Measurements from ENCODE around the gene COX4I1. TPM values are rescaled to one million over a fixed set of nuclear protein-coding genes. Genes with fewer than 3 reads are reported as not detected.
"Not testable (repeated sequence)": the region's sequence is repeated elsewhere in the genome, so short reads cannot be mapped to it uniquely, and the experiment has no call there.

COX4I1 gene
- total RNA-seq, 1 donor from 2014 or later: 329 TPM

GRCh38 chr16:85824161-85825135 lies 25.0 kb downstream of the COX4I1 start:
- no peak for DNase-seq

DNA sequence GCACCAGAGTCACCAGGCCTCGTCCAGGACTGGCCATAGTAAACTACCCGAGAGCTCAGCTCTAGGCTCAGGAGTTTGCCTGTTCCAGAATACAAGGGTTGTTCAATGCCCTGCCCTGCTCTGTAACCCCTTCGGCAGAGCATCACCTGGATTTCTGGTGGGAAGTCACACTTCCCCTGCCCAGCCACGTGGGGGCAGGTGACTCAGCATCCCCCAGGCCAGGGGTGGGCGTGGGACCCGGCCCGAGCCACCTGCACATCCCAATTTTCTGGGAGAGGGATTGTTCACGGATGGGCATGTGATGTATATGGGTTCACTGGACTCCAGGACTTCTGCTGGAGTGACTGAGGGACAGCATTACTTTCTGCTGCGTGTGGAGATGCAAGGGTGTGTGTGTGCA lies 25.8 kb downstream of the COX4I1 start:
- no peak for DNase-seq

- DNase-seq: no peak
Measured at GRCh38 chr16:85826686-85827247, 27.3 kb downstream of the COX4I1 start.

- no peak for DNase-seq
Measured at GRCh38 chr16:85828166-85828565, 28.7 kb downstream of the COX4I1 start.

DNA sequence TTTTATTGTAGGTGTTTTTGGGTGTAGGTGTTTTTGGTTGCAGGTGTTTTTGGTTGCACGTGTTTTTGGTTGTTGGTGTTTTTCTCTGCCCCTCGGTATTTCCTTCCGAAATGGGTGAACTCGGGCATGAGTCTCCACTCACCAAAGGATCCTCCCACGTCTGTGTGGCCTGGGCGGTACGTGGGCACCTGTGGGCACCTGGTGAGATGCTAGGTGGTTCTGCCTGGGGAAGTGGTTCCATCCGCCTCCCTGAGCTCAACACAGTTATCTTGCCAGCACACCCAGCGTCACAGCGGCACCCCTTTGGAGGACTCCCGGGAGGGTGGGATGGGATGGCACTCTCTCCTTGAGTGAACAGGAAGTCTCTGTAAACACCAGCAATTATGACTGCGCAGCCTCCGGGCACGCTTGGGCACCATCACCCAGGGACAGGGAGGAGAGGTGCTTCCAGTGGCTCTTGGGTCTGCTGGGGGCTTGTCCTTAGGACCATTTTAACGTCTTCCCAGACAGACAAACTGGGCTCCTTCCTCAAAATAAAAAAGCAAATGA lies 29.8 kb downstream of the COX4I1 start:
- no peak for DNase-seq

GRCh38 chr16:85829751-85830445 lies 30.4 kb downstream of the COX4I1 start:
- DNase-seq: no peak

GRCh38 chr16:85830821-85831220 lies 31.3 kb downstream of the COX4I1 start:
- no peak for DNase-seq

DNA sequence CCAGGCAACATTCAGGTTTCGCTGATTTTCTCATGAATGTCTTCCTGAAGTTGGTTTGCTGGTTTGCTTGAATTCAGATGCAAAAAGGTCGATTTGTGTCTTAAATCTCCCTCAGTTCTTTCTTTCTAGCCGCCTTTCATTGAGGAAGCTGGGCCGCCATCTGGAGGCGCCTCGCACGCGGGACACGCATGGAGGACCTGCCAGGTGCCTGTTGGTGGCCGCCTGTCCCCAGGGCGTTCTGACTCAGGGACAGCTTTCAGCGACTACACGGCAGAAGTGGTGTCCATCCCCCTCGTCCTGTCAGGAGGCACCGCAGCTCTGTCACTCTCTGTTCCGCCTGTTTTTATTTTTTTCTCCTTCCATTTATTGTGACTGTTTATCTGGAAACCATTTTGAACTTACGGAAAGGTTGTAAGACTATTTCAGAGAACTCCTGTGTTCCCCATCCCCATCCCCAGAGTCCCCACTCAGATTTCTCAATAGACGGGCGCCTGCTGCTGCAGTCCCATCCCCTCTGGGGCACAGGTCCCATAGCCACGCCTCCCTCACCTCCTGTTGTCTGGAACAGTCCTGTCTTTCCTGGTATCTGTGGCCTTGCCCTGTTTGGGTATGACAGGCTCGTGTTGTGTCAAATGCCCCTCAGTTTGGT lies 33.2 kb downstream of the COX4I1 start:
- DNase-seq: no peak

- DNase-seq: peak; percentile 42
Measured at GRCh38 chr16:85833219-85833920, 33.9 kb downstream of the COX4I1 start.

DNA sequence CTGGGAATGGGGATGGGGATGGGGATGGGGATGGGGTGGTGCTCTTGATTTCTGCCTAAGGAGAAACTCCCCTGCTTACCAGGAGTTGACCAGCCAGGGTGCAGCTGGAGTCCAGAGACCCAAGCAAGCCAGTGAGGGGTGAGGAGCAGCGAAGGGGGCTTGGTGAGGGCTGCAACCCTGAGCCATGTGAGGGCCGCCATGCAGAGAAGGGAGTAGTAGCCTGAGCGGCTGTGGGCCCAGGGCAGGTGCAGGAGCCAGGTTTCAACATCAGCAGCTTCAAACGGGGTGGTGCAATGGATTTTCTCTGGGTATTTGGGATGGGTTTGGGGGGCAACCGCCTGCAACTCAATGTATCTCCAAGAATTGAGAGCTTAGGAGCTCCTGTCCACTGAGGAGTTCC lies 35.2 kb downstream of the COX4I1 start:
- DNase-seq: no peak

- DNase-seq: no peak
Measured at GRCh38 chr16:85835227-85835751, 35.8 kb downstream of the COX4I1 start.

DNA sequence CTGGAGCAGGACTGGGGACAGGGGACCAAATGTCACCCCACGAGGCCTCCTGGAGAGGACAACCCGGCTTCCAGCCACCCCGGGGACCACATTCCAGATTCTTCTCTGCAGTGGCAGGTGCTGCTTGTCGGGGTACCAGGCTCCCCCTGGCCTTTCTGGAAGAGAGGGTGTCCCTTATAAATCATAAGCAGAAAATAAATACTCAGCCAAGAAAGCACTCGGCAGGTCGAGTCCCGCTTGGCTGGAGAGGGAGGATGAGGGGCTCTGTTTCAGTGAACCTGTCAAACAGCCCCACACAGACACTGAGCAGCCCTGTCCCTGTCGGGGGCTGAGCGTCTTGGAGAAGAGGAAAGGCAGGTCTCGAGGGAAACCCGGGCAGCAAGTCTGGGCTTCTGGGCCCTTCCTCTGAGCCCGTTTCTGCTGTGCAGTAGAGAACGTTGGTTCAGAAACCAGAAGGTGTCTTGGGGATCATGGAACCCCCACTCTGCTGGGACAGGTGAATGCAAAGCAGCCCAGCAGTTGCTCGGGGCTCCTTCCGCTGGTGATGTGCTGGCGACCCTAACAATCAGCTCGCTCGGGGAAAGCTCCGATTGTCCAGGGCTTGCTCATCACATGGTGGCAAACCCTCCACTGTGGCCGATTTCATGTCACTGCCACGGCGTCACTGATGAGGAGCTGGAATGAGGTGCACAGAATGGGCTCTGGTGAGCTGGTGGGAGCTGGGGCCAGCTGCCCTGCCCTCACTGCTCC lies 36.6 kb downstream of the COX4I1 start:
- no peak for DNase-seq

DNA sequence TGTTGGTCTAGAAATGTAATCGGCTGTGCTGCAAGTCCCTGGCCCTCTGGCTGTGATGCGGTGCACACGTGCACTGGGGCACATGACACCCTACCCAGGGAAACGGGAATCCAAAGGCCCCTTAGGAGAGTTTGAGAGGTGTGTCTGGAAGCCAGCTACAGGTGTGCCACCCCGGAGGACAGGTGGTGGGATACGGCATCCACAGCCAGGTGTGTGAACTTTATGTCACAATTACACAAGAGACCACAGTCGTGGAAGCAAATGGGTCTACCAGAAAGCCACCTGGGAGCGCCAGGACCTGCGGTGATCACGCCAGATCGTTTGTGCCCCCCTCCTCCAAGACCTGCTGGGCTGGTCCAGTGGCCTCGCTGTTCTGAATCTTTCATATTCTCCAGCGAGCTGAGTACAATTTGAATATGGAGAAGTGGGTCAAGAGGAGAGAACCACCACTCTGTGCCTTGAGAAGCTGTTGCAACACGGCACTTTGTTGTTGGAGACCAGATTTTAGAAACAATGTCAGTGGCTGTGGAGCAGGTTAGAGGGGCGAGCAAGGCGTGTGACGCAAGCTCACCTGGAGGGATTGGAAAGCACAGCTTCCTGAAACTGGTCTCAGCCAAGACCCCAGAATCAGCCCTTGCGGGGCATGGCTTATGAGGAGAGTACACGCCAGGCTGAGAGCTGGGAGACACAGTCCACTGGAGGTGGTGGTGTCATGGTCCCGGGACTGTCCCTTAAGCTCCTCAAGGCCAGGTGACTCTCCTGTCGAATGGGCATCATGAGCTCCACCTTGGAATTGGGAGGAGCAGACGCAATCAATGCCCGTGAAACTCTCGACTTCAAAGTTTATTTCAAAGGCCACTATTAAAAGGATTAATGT lies 37.4 kb downstream of the COX4I1 start:
- no peak for DNase-seq

DNA sequence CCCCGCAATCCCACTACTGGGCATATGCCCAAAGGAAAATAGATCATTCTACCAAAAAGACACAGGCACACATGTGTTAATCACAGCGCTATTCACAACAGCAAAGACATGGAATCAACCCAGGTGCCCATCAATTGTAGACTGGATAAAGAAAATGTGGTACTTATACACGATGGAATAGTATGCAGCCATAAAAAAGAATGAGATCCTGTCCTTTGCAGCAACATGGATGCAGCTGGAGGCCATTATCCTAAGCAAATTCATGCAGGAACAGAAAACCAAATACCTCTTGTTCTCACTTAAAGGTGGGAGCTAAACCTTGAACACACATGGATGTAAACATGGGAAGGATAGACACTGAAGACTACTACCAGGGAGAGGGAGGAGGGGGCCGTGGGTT lies 38.2 kb downstream of the COX4I1 start:
- DNase-seq: not testable (repeated sequence)

GRCh38 chr16:85838381-85838780 lies 38.9 kb downstream of the COX4I1 start:
- no peak for DNase-seq

GRCh38 chr16:85838876-85839585 lies 39.5 kb downstream of the COX4I1 start:
- no peak for DNase-seq

DNA sequence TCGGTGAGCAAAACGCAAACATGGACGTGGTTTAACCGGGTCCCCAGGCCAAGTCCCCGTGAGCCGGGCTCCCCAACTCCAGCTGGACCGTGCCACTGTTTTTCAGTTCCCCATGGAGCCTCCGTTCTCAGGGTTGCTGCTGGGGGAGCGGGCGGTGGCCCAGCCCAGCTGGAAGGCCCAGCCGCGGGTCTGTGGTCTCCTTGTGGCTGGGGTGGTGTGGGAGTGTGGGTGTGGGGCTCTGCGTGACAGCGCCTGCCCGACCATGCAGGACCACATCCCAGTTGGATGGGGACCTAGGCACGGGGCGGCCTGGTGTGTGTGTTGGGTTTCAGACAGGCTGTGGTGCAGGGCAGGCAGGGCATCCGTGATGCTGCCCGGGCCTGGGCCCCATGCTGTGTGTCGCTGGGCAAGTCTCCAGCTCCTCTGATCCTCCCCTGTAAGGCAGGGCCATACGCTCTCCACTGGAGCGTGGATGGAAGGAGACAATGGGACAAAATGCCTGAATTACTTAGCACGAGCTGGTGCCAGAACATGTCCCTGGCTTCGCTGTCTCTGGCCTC lies 40.3 kb downstream of the COX4I1 start:
- DNase-seq: no peak

GRCh38 chr16:85840395-85840794 lies 40.9 kb downstream of the COX4I1 start:
- no peak for DNase-seq

GRCh38 chr16:85840801-85841200 lies 41.3 kb downstream of the COX4I1 start:
- DNase-seq: no peak
